GM12891 (cell line): ENCODE results near the gene FETUB.

Experiments
- POLR2A ChIP-seq: IDR thresholded peaks from 2 replicates; pipeline ENCODE4 v1.6.1; 2011; ENCODE audit warnings: low read depth, low read length, control low read depth
- POLR2AphosphoS5 ChIP-seq: IDR thresholded peaks from 2 replicates; pipeline ENCODE4 v1.6.1; 2011; ENCODE audit warnings: low read depth, low read length, control low read depth

GRCh38 chr3:186639778-186640472 is at the start of gene FETUB:
- TF ChIP-seq POLR2AphosphoS5, result no peak
- TF ChIP-seq POLR2A, result no peak
